MV-4-11 (cell line): Measurements from ENCODE around the gene SSH2.

Experiments used
- DNase-seq: peaks from one replicate; lab custom pipeline; 2025; lab: John Stamatoyannopoulos, UW

Gene SSH2

GRCh38 chr17:29622337-29623282, 307.4 kb downstream of the SSH2 start, which contains the start of gene CORO6:
Gene CORO6, minus strand, starts transcription at chr17:29622912. Its CDS starts 1,491 bp downstream, at chr17:29621421.
- DNase-seq = peak; percentile 16

DNA sequence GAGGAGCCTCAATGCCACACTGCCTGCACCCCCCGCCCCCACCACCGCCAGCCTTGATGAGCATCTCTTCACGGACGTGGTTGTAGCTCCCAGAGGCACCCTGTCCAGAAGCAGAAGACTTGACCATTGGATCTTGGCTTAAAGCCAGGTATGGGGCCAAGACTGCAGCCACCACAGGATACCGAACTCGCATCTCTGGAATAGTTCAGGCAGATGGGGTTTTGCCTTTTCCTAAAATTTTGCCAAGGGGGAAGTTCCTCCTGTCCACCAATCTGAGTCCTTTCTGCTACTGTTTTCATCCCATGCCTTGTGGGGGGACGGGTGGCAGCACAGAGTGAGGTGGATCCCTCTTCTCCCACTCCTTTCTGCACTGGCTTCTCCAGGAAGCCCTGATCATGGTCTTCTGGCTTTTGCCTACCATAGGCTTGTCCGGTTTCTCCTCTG, 308.3 kb downstream of the SSH2 start:
- no peak for DNase-seq

DNA sequence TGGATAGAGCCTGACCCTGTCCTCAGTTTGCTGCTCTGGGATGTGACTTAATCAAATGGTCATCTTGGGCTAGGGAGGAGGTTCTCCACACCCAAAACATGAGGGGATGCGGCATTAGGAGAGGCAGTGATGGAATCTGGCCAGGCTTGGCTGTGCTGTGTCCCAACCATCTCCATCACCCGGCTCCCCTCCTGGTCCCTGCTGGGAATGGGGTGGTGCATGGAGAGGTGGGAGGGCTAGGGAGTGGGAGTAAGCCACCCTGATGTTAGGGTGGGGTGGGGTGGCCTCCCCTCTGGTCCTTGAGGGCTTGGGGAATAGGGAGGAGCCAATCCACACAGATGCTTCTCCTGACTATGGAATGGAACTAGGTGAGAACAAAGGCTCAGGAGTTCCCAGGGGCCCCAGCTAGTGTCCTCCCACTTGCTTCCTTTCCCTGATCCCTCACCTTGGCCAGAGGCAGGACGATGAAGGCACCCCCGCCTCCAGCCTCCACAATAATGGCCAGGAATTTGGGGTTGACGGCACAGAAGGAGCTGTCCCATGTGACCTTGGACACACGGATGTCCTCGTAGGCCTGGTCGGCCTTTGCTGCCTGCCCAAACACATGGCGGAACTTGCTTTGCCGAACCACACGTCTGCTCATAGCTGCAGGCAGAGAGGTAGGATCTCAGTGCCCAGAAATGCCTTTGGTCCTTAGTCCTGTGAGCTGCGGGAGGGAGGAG, 309.1 kb downstream of the SSH2 start:
- no peak for DNase-seq

DNA sequence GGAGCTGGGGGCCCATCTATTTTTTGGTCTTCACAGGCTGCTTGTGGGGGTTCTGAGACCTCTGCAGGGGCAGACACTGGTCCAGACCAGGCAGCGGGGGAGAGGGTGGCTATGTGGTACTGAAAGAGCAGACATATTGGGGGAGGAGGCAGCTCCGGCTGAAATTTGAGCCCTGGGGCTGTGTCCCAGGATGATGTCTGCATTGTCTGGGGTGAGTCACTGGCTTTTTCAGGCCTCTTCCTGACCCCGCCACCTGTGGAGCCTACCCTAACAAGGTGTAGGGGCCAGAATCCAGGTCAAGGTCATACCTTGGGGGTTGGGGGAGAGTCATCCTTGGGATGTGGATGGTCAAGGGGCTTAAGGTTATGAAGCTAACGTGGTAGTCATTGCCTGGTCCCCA, 309.8 kb downstream of the SSH2 start:
- no peak for DNase-seq

DNA sequence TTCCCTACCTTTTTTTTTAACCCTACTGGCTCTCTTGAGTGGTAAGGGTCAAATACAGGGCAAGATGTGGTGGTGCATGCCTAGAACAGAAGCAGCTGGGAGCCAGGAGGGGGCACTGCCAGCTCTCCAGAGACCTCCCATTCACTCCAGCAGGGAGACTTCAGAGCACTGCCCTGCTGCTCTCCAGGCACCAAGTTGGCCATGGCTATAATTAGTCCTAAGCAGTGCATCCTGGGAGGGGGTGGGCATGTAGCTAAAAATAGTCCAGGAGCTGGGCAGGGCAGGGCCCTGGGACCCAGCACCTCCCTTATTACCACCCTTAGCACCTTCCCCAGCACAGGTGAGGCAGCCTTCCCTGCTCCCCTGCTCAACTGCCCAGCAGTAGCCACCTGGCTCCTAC, 310.8 kb downstream of the SSH2 start:
- DNase-seq = peak; percentile 63

DNA sequence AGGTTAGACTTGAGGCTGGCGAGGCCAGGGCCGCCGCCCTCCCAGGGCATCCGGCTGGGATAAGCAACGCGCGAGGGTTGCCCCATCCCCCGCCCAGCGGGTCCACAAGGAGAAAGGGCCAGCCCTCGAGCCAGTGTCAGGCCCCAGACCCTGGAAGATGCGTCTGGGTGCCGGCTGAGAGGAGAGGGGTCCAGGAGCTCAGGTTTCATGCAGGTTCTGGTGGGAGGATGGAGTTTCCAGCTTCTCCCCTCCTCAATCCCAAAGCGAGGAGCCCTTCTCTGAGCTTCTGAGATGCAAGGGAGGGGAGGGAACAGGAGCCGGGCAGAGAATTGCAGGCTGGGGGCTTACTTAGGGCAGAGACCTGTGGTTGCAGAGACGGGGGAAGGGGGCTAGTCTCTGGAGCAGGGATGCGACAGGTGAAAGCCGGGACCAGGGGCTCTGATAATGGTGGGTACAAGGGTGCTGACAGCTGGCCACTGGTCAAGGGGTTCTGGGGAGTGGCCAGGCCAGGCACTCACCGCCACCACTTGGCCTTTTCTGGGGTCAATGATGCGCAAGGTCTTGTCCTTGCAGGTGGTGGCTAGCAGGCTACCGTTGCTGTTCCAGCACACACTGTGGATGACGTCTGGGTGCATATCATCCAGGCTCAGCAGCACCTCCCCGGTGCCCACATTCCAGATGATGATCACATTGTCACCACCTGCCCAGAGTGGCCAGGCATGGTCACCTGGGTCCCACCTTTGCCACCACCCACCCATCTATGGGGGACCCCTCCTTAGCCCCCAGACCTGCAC, 311.6 kb downstream of the SSH2 start:
- DNase-seq = no peak

- DNase-seq = peak; percentile 84
Observed at GRCh38 chr17:29617481-29618271, 312.4 kb downstream of the SSH2 start.

- DNase-seq = peak; percentile 86
Observed at GRCh38 chr17:29617125-29617480, 312.9 kb downstream of the SSH2 start.

- DNase-seq = no peak
Observed at GRCh38 chr17:29616300-29617048, 313.6 kb downstream of the SSH2 start.

GRCh38 chr17:29615492-29616299, 314.3 kb downstream of the SSH2 start:
- peak; percentile 84 for DNase-seq

GRCh38 chr17:29615048-29615385, 315.0 kb downstream of the SSH2 start:
- peak; percentile 90 for DNase-seq

DNA sequence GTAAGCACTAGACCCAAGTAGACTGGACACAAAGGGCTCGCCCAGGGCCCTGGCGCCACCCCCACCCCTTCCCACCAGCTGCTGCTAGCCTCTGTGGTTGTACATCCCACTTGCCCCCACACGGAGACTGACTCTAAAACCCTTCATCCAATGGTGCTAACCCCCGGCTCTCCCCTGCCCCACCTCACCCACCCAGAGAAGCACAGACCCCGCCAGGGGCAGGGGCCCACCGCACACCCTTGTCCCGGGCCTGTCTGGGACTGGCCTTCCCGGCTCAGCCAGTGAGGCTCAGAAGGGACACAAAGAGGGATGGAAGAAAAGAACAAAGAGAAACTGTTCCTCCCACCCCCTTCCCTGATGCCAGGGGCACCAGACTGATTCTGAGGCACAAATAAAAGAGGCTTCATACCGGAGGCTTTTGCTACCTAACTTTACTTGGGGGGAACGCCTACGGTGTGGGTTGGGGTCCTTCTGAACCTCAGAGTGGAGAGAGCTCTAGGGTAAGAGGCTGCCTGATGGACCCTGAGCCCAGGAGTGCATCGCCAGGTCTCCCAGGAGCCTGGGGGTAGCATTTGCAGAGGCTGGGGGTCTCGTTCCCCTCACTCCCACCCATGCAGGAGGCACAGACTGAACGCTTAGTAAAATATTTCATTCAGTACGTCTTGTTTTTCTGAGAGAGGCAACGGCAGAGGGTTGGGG, 315.5 kb downstream of the SSH2 start:
- no peak for DNase-seq

GRCh38 chr17:29613856-29614255, 316.2 kb downstream of the SSH2 start:
- DNase-seq = no peak

DNA sequence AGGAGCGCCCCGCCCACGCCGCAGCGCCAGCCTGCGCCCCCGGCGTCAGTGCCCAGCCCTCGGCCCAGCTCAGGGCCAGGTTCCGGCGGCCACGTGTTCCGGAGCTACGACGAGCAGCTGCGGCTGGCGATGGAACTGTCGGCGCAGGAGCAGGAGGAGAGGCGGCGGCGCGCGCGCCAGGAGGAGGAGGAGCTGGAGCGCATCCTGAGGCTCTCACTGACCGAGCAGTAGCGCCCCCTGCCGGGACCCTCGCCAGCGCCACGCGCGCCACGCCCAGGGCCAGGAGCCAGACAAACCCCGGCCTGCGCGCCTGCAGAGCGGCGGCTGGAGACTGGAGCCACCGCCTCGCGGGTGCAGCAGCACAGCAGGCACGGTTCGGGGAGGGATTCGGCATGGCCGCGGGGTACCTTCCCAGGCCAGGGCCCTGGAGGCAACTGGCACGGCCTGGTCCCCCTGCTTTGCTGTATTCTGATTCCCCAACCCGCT, 316.6 kb downstream of the SSH2 start:
- DNase-seq = peak; percentile 66

GRCh38 chr17:29612404-29613280, 317.4 kb downstream of the SSH2 start:
- no peak for DNase-seq

GRCh38 chr17:29612094-29612403, 318.0 kb downstream of the SSH2 start:
- DNase-seq = no peak

DNA sequence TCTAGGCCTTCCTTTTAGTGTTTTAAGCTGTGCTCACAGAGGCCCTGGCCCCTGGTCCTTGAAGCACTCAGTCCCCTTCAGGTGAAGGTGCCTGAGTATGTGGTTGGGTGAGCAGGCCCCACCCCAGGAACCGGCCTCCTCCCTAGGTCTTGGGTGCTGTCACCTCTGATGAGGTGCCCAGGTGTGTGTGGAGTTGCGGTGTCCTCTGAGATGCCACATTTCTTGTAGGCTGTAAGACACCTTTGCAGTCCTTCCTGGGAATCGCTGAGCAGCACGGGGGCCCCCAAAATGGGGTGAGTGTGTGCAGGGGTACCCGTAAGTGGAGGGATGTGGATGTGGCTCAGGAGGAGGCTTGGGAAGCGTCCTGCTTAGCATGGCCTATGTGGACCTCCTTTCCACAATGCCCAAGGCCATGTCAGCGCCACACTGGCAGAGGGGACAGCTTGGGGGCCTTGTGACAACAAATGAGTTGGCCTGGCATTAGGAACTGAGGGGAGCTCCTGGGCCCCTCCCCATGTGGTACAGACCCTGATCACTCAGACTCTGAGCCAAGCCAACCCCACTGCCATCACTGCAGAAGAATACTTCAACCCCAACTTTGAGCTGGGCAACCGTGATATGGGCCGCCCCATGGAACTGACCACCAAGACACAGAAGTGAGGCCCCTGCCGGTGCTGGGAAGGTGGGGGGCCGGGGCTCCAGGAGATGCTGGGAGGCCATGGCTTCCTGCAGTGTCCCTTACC, 318.5 kb downstream of the SSH2 start:
- DNase-seq = no peak

- no peak for DNase-seq
Observed at GRCh38 chr17:29610395-29610794, 319.6 kb downstream of the SSH2 start.
